ENCODE results near the gene GNA15. TPM values are rescaled to one million over a fixed set of nuclear protein-coding genes. Genes with fewer than 3 reads are reported as not detected.

Gene GNA15
- total RNA-seq, 1 donor from 2014 or later, result not detected

DNA sequence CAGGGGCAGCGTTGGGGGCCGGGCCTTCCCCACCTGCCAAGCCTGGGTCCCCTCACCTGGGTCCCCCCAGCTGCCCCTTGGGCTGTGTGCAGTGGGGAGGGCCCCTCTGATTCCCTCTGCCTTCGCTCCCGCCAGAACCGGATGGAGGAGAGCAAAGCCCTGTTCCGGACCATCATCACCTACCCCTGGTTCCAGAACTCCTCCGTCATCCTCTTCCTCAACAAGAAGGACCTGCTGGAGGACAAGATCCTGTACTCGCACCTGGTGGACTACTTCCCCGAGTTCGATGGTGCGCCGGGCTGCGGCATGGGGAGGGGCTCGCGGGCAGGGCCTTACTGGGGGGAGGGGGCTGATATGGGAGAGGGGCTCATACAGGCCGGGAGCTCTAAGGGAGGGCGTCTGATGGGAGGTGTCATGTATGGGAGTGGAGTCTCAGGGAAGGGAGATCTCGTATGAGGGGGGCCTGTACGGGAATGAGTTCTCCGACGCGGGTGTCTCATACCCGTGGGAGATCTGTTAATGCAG, 16.7 kb upstream of the GNA15 start:
- no peak overlapping the region for H3K27ac Mint-ChIP-seq (ENCODE audit: unreplicated experiment)
- peaks cover 8% of the 10 kb centered on the region for H3K36me3 Mint-ChIP-seq (ENCODE audit: low read depth, unreplicated experiment)

DNA sequence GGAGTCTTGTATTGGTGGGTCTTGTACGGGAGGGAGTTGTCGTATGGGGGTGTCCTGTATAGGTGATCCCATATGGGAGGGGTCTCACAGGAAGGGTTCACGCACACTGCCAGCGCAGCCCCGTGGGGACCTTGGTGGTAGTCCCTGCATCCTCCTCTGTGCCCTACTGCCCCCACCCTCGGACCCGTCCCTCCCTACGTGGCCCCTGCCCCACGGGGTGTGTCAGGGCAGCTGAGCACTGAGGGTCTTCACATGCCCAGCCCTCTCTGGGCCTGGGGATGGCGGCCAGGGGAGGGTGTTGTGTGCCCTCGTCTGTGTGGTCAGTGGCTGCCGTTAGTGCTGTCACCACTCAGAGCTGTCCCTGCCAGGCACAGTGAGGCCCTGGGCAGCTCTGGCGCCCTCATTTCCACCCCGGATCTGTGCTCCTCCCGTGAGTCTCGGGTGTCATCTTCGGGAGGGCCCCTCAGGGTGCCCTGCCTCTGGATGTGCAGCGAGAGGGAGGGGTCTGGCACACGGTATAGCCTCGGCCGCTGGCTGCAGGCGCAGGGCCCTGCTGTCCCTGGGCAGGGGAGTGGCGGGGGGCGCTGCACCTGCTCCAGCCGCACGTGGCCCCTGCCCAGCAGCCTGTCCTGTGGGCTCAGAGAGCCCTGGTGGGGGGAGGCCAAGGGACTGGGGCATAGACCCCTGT, 16.0 kb upstream of the GNA15 start:
- H3K27ac Mint-ChIP-seq (ENCODE audit: unreplicated experiment), result no peak overlapping the region
- H3K9me3 Mint-ChIP-seq (ENCODE audit: unreplicated experiment), result no peaks in the 10 kb centered on the region
- H3K4me3 Mint-ChIP-seq (ENCODE audit: unreplicated experiment), result no peak overlapping the region
- H3K4me1 Mint-ChIP-seq (ENCODE audit: unreplicated experiment), result no peaks in the 10 kb centered on the region
- no peak for DNase-seq (ENCODE audit: low spot score)
- peaks cover 10% of the 10 kb centered on the region for H3K27me3 Mint-ChIP-seq (ENCODE audit: unreplicated experiment)
- H3K36me3 Mint-ChIP-seq (ENCODE audit: low read depth, unreplicated experiment), result peaks cover 8% of the 10 kb centered on the region
- TF ChIP-seq, protein P1, sequence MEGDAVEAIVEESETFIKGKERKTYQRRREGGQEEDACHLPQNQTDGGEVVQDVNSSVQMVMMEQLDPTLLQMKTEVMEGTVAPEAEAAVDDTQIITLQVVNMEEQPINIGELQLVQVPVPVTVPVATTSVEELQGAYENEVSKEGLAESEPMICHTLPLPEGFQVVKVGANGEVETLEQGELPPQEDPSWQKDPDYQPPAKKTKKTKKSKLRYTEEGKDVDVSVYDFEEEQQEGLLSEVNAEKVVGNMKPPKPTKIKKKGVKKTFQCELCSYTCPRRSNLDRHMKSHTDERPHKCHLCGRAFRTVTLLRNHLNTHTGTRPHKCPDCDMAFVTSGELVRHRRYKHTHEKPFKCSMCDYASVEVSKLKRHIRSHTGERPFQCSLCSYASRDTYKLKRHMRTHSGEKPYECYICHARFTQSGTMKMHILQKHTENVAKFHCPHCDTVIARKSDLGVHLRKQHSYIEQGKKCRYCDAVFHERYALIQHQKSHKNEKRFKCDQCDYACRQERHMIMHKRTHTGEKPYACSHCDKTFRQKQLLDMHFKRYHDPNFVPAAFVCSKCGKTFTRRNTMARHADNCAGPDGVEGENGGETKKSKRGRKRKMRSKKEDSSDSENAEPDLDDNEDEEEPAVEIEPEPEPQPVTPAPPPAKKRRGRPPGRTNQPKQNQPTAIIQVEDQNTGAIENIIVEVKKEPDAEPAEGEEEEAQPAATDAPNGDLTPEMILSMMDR (IDR thresholded peaks at IDR 0.05; ENCODE audit: unreplicated experiment), result no peak

More for the DNA sequence above, 16.7 kb upstream of the GNA15 start:
- Mint-ChIP-seq H3K9me3 (ENCODE audit: unreplicated experiment) (no peaks in the 10 kb centered on the region), H3K4me3 (ENCODE audit: unreplicated experiment) (no peak overlapping the region), H3K27me3 (ENCODE audit: unreplicated experiment) (peaks cover 9% of the 10 kb centered on the region), H3K4me1 (ENCODE audit: unreplicated experiment) (no peaks in the 10 kb centered on the region)
- DNase-seq (ENCODE audit: low spot score), result no peak
- TF ChIP-seq, protein P1 (IDR thresholded peaks at IDR 0.05; ENCODE audit: unreplicated experiment), result no peak

DNA sequence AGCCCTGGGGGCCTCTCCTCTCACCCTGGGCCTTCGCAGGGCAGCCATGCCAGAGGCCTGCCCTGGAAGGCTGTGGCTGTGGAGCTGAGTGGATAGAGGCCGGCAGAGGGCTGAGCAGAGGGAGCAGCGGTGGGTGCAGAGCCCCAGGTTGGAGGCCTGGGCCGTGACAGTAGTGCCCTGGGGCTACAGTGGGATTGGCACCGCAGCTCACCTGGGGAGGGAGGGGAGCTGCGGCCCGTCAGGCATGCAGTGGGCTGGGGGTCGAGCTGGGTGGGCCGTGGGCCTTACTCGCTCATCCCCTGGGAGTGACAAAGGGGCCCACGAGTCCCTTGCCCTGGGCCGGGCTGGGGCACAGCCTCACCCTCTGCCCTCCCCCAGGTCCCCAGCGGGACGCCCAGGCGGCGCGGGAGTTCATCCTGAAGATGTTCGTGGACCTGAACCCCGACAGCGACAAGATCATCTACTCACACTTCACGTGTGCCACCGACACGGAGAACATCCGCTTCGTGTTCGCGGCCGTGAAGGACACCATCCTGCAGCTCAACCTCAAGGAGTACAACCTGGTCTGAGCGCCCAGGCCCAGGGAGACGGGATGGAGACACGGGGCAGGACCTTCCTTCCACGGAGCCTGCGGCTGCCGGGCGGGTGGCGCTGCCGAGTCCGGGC, 15.1 kb upstream of the GNA15 start:
- Mint-ChIP-seq H3K27ac (ENCODE audit: unreplicated experiment) (no peak overlapping the region), H3K4me3 (ENCODE audit: unreplicated experiment) (no peak overlapping the region)
- TF ChIP-seq, protein P1 (IDR thresholded peaks at IDR 0.05; ENCODE audit: unreplicated experiment), result no peak

DNA sequence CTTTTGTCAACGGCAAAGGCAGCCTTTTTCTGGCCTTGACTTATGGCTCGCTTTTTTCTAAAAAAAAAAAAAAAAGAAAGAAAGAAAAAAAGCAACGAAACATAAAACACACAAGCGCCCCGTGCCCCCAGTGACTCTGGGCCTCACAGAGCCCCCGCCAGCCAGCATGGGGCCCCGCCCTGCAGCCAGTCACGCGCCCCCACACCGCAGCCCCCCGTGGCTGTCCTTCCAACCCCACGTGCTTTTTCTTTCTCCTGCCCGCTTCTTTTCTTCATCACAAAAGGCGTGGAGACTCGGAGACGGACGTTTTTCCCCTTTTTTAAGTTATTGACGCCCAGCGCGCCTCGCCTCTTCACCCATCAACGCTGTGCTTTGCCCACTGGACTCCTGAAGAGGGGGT, 14.4 kb upstream of the GNA15 start:
- H3K36me3 Mint-ChIP-seq (ENCODE audit: low read depth, unreplicated experiment), result peaks cover 8% of the 10 kb centered on the region
- TF ChIP-seq, protein P1 (IDR thresholded peaks at IDR 0.05; ENCODE audit: unreplicated experiment), result no peak
- no peak overlapping the region for H3K27ac Mint-ChIP-seq (ENCODE audit: unreplicated experiment)

More for the DNA sequence above, 15.1 kb upstream of the GNA15 start:
- H3K36me3 Mint-ChIP-seq (ENCODE audit: low read depth, unreplicated experiment), result peaks cover 8% of the 10 kb centered on the region
- no peak for DNase-seq (ENCODE audit: low spot score)
- no peaks in the 10 kb centered on the region for H3K9me3 Mint-ChIP-seq (ENCODE audit: unreplicated experiment)
- H3K4me1 Mint-ChIP-seq (ENCODE audit: unreplicated experiment), result no peaks in the 10 kb centered on the region
- peaks cover 10% of the 10 kb centered on the region for H3K27me3 Mint-ChIP-seq (ENCODE audit: unreplicated experiment)

More for the DNA sequence above, 14.4 kb upstream of the GNA15 start:
- no peaks in the 10 kb centered on the region for H3K9me3 Mint-ChIP-seq (ENCODE audit: unreplicated experiment)
- H3K27me3 Mint-ChIP-seq (ENCODE audit: unreplicated experiment), result peaks cover 12% of the 10 kb centered on the region
- H3K4me3 Mint-ChIP-seq (ENCODE audit: unreplicated experiment), result no peak overlapping the region
- DNase-seq (ENCODE audit: low spot score), result no peak
- no peaks in the 10 kb centered on the region for H3K4me1 Mint-ChIP-seq (ENCODE audit: unreplicated experiment)
